Bronchial epithelial cell (primary cell): ENCODE measurements around the gene FOLR3. TPM values are rescaled to one million over a fixed set of nuclear protein-coding genes. Genes with fewer than 3 reads are reported as not detected.

Source experiments
- DNase-seq: peaks from one replicate; pipeline ENCODE4 v3.0.0-alpha.2; 2010; ENCODE audit warnings: low read depth
- FAIRE-seq: peaks from 2 replicates; lab custom pipeline; 2011; peaks lifted over from hg19 to GRCh38; lab: Jason Lieb, UNC
- H3K27me3 ChIP-seq: 2 replicates; pipeline ENCODE4 v1.5.1; 2011; ENCODE audit warnings: low read length; ENCODE audit not compliant: control insufficient read depth, insufficient read depth
- H3K36me3 ChIP-seq: 2 replicates; pipeline ENCODE4 v1.5.1; 2011; ENCODE audit warnings: low read length; ENCODE audit not compliant: control insufficient read depth, insufficient read depth
- H3K4me3 ChIP-seq: 2 replicates; pipeline ENCODE4 v1.5.1; 2011; ENCODE audit warnings: mild to moderate bottlenecking, low read depth, low read length, control low read depth
- CTCF ChIP-seq: IDR thresholded peaks from 2 replicates; pipeline ENCODE4 v1.5.1; 2011; ENCODE audit warnings: mild to moderate bottlenecking, moderate library complexity, low read length, control low read depth, inconsistent platforms; ENCODE audit not compliant: insufficient read depth, severe bottlenecking
- total RNA-seq: library from RNA; depleted of rRNA; stranded (reverse); fragments of >200 nt; gene quantifications from 2 replicates; pipeline ENCODE4 v1.2.1, GENCODE V29; 2014

FOLR3 gene
- total RNA-seq, 1 donor from 2014 or later, result 11.3 TPM

DNA sequence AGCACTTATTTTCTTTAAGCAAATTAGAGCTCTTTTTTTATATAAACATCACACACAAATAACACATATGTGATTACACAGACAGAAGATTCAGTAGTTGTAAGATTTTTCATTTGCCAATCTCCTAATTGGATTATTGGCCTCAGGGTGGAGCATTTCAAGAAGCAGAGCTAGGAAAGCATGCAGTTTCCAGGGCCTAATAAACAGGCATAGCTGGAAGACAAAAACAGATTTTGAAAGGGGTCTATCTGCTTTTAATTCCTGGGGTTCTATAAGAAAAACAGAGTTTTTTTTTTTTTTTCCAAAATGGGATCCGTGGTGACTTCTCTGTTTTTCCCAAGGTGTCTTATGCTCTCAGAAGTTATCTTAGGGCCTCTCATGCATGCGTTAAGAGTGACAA, 7.6 kb upstream of the FOLR3 start:
- no peak for FAIRE-seq
- no peak overlapping the region for H3K4me3 ChIP-seq

DNA sequence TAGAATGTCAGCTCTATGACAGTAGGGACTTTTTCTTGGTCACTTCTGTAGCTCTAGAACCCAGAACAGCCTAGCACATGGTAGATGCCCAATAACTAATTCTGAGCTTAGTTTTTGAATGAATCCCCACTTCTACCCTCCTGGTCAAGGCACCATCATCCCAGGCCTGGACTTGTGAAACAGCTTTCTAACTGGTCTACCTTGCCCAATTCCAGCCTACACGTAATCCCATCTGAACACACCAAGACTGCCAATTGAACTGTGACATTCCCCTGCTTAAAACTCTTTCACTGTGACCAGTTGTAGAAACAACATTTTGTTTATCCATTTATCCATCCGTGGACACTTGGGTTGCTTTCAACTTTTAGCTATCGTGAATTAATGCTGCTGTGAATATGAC, 6.1 kb upstream of the FOLR3 start:
- no peak for FAIRE-seq
- no peak for TF ChIP-seq CTCF
- Histone ChIP-seq H3K27me3 (no peaks in the 10 kb centered on the region), H3K4me3 (no peak overlapping the region), H3K36me3 (no peaks in the 10 kb centered on the region)
- no peak for DNase-seq

More for the DNA sequence above, 7.6 kb upstream of the FOLR3 start:
- no peak for TF ChIP-seq CTCF
- no peaks in the 10 kb centered on the region for H3K27me3 ChIP-seq
- DNase-seq, result no peak
- H3K36me3 ChIP-seq, result no peaks in the 10 kb centered on the region

GRCh38 chr11:72132646-72133045, 2.9 kb upstream of the FOLR3 start:
- no peak for TF ChIP-seq CTCF
- no peak for DNase-seq
- Histone ChIP-seq H3K4me3 (no peak overlapping the region), H3K27me3 (no peaks in the 10 kb centered on the region), H3K36me3 (no peaks in the 10 kb centered on the region)
- no peak for FAIRE-seq

- Histone ChIP-seq H3K36me3 (no peaks in the 10 kb centered on the region), H3K4me3 (no peak overlapping the region), H3K27me3 (no peaks in the 10 kb centered on the region)
- DNase-seq (no peak), FAIRE-seq (no peak)
- no peak for TF ChIP-seq CTCF
Measured at GRCh38 chr11:72135891-72136683, 562 bp downstream of the FOLR3 start.

DNA sequence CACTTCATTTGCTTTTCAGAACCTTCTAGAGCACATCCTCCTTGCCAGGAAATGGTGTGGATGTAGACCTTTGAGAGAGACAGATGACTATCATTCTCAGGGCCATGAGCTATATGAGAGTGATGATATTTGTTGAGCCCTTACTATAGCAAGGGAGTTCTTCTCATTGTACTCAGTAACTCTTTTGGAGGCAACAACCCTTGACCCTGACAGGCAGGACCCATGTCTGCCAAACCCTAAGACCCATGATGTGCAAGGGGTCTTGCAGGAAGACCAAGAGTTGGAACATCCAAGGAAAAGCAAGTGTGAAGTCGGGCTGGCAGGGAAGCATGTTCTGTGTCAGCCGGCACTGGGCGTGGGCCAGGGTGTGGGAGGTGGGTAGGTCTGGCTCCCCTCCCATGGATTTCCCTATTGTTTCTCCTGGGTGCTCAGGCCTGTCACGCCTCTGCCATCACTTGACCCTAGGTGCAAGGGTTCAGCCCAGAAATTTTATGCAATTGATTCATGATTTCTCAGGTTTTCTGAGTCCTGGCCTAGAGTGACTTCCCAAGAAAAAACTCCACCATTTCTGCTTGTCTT, 1.2 kb downstream of the FOLR3 start:
- no peak for TF ChIP-seq CTCF
- DNase-seq (no peak), FAIRE-seq (no peak)
- Histone ChIP-seq H3K4me3 (no peak overlapping the region), H3K36me3 (no peaks in the 10 kb centered on the region), H3K27me3 (no peaks in the 10 kb centered on the region)
